K562 (cell line): ENCODE measurements around the gene KLF1. TPM values are rescaled to one million over a fixed set of nuclear protein-coding genes. Genes with fewer than 3 reads are reported as not detected.
A peak's percentile ranks its signal among the peaks of the same experiment; 100 is the strongest.

Experiments
- ATAC-seq: fragments of 200-7000 bp; cut with Tn5 transposase; 3 replicates; pipeline ENCODE4 v1.9.1; 2020; ENCODE audit warnings: moderate library complexity
- BruUV-seq: library from RNA; stranded (reverse); fragments of 400-500 nt; replicated peaks from 2 replicates; lab custom pipeline; 2021; lab: Mats Ljungman, UMichigan
- CTCF ChIA-PET: fragments of 300-600 bp; formaldehyde crosslinking; extraction: SDS; loops from one replicate; lab custom pipeline; 2021; ENCODE audit warnings: low intra/inter-chr PET ratio; lab: Yijun Ruan, JAX
- POLR2A ChIA-PET: fragments of 300-600, 350-650 bp; sonication (Branson Sonifier 250); formaldehyde crosslinking; extraction: SDS; loops from one replicate; lab custom pipeline; 2021; ENCODE audit warnings: antibody characterized with exemption, inconsistent platforms; lab: Yijun Ruan, JAX
- DNase-seq, 4 experiments: peaks; one replicate each; pipeline versions ENCODE4 v3.0.0 to v3.0.0-alpha.2; 2011 to 2018; ENCODE audit warnings: low spot score in 3 of 4, mixed read lengths in 3 of 4; ENCODE audit errors: extremely low read depth in 1 of 4
- FAIRE-seq: peaks from 2 replicates; lab custom pipeline; 2011; peaks lifted over from hg19 to GRCh38; lab: Jason Lieb, UNC
- H2AFZ ChIP-seq: 2 replicates; pipeline ENCODE4 v1.6.0; 2011; ENCODE audit warnings: low read depth, low read length, control low read depth, inconsistent platforms
- H3K27ac ChIP-seq: fragments of 200-600 bp; 3 replicates; pipeline ENCODE4 v1.8.0; 2011; ENCODE audit warnings: low read depth, mild to moderate bottlenecking, control low read depth, inconsistent platforms, low read length, moderate library complexity, mixed read lengths; ENCODE audit errors: extremely low read depth
- H3K27me3 ChIP-seq, 2 experiments: fragments of 300-600 bp in 1 of 2; 2 replicates in 1 of 2; 3 replicates in 1 of 2; pipeline versions ENCODE4 v1.6.0 to v1.8.0; 2011; ENCODE audit warnings: inconsistent platforms in 2 of 2, low read length in 2 of 2, mild to moderate bottlenecking in 1 of 2, mixed read lengths in 1 of 2, moderate library complexity in 1 of 2; ENCODE audit not compliant: control insufficient read depth in 2 of 2, insufficient read depth in 2 of 2
- H3K36me3 ChIP-seq: fragments of 300-600 bp; 3 replicates; pipeline ENCODE4 v1.8.0; 2011; ENCODE audit warnings: mild to moderate bottlenecking, low read length, inconsistent platforms; ENCODE audit not compliant: control insufficient read depth, insufficient read depth
- H3K4me1 ChIP-seq, 2 experiments: fragments of 200-600 bp in 1 of 2; replicated peaks in 1 of 2; 2 replicates in 1 of 2; 3 replicates in 1 of 2; pipeline versions ENCODE4 v1.5.1 to v1.8.0; 2011; ENCODE audit warnings: inconsistent platforms in 2 of 2, low read length in 2 of 2, mild to moderate bottlenecking in 1 of 2, mixed read lengths in 1 of 2, moderate library complexity in 1 of 2; ENCODE audit not compliant: control insufficient read depth in 2 of 2, insufficient read depth in 2 of 2
- H3K4me2 ChIP-seq: 2 replicates; pipeline ENCODE4 v1.6.1; 2011; ENCODE audit warnings: low read length, control low read depth, inconsistent platforms, mixed read lengths; ENCODE audit not compliant: insufficient read depth
- H3K4me3 ChIP-seq: fragments of 200-600 bp; sonication (generic), shearing (Covaris generic); 2 replicates; pipeline ENCODE4 v1.5.1; 2016; ENCODE audit warnings: control low read depth, inconsistent platforms
- H3K79me2 ChIP-seq: fragments of 200-600 bp; 3 replicates; pipeline ENCODE4 v1.8.0; 2011; ENCODE audit warnings: low read length, inconsistent platforms; ENCODE audit not compliant: control insufficient read depth, insufficient read depth
- H3K9ac ChIP-seq, 2 experiments: 2 replicates each; pipeline versions ENCODE4 v1.6.0 to v1.6.1; 2011; ENCODE audit warnings: low read depth in 2 of 2, low read length in 2 of 2, control low read depth in 1 of 2, inconsistent platforms in 1 of 2, mild to moderate bottlenecking in 1 of 2, mixed read lengths in 1 of 2; ENCODE audit not compliant: insufficient read depth in 1 of 2
- H3K9me1 ChIP-seq: one replicate; pipeline ENCODE4 v1.6.0; 2011; ENCODE audit warnings: inconsistent platforms, mild to moderate bottlenecking, low read length, moderate library complexity; ENCODE audit not compliant: control insufficient read depth, insufficient read depth
- H3K9me3 ChIP-seq: replicated peaks from 2 replicates; pipeline ENCODE4 v1.5.1; 2011; ENCODE audit warnings: low read depth, low read length, inconsistent platforms; ENCODE audit not compliant: control insufficient read depth, insufficient read depth
- H4K20me1 ChIP-seq: replicated peaks from 2 replicates; pipeline ENCODE4 v1.6.1; 2011; ENCODE audit warnings: low read length, inconsistent platforms, mixed read lengths; ENCODE audit not compliant: control insufficient read depth, insufficient read depth
- CBFA2T2 ChIP-seq: fragments of 450-650 bp; conservative IDR thresholded peaks from 2 replicates; pipeline ENCODE4 v1.6.1; 2017; ENCODE audit warnings: mild to moderate bottlenecking
- CHD4 ChIP-seq: fragments of 200-600 bp; sonication (generic); IDR thresholded peaks from 3 replicates; pipeline ENCODE4 v1.6.1; 2012; ENCODE audit warnings: low read depth, mild to moderate bottlenecking, mixed read lengths, low read length, inconsistent platforms; ENCODE audit not compliant: insufficient read depth, insufficient replicate concordance, poor library complexity, severe bottlenecking
- DMBX1 ChIP-seq: fragments of 250-450 bp; sonication (Bioruptor Pico); IDR thresholded peaks from 2 replicates; pipeline ENCODE4 v1.8.0; 2022; ENCODE audit warnings: inconsistent platforms, mild to moderate bottlenecking, moderate library complexity, borderline replicate concordance
- ETV1 ChIP-seq: fragments of 450-650 bp; conservative IDR thresholded peaks from 2 replicates; pipeline ENCODE4 v1.6.1; 2016; ENCODE audit warnings: missing genetic modification characterization, control low read depth, low read depth, missing compliant biosample characterization
- GMEB1 ChIP-seq: fragments of 250-450 bp; sonication (Bioruptor Pico); IDR thresholded peaks from 2 replicates; pipeline ENCODE4 v1.4.0; 2020; ENCODE audit warnings: mild to moderate bottlenecking
- PHF20 ChIP-seq: fragments of 450-650 bp; IDR thresholded peaks from 2 replicates; pipeline ENCODE4 v1.6.1; 2018; ENCODE audit not compliant: partially characterized antibody
- SRSF7 ChIP-seq: fragments of 200-400 bp; formaldehyde crosslinking; optimal IDR thresholded peaks from 2 replicates; pipeline ENCODE3; 2017; ENCODE audit warnings: mild to moderate bottlenecking, low read depth, low read length
- U2AF2 ChIP-seq: fragments of 200-400 bp; formaldehyde crosslinking; optimal IDR thresholded peaks from 2 replicates; pipeline ENCODE3; 2017; ENCODE audit warnings: low read depth, mild to moderate bottlenecking, low read length
- ZNF134 ChIP-seq: fragments of 250-450 bp; sonication (Bioruptor Pico); conservative IDR thresholded peaks from 2 replicates; pipeline ENCODE4 v1.4.0; 2020
- ZNF589 ChIP-seq: fragments of 200-800 bp; sonication (Bioruptor generic); IDR thresholded peaks from 2 replicates; pipeline ENCODE4 v1.6.1; 2016; ENCODE audit warnings: low read depth, missing genetic modification characterization, missing compliant biosample characterization
- whole genome bisulfite sequencing: fragments of 100-300 bp; shearing (Covaris generic); methylation state at CpG from one replicate; pipeline ENCODE4 v1.1.6; 2016; ENCODE audit warnings: low coverage, mixed read lengths; ENCODE audit not compliant: insufficient coverage; ENCODE audit errors: missing lambda C conversion rate; 5-methylcytosine and 5-hydroxymethylcytosine counted together
- in situ Hi-C: fragments of 300-500 bp; cut with MboI; formaldehyde crosslinking; loops from 4 replicates; pipeline ENCODE4 v1.15.0; 2018; ENCODE audit warnings: inconsistent platforms, mixed read lengths
- intact Hi-C: fragments of 100-400 bp; cut with micrococcal nuclease; formaldehyde crosslinking; loops from 2 replicates; pipeline ENCODE4 v1.14.2; 2022
- polyA plus RNA-seq, 8 experiments: library from polyadenylated mRNA; depleted of rRNA in 4 of 8; stranded (reverse) in 5 of 8; unstranded in 3 of 8; fragments of >200 nt; fragmentation: Nextera tagmentation in 2 of 8; fragmentation: Illumina TruSeq in 1 of 8; extraction: Ambion mirVana in 2 of 8; extraction: Trizol in 1 of 8; gene quantifications; 2 replicates each; pipeline versions ENCODE4 v1.2.1 to v1.2.3, GENCODE V29; 2011 to 2014; ENCODE audit warnings: inconsistent platforms in 1 of 8, missing spikeins in 1 of 8
- total RNA-seq, 7 experiments: library from RNA; depleted of rRNA in 6 of 7; stranded (reverse); fragments of >200 nt in 6 of 7; fragmentation: Illumina TruSeq in 2 of 7; extraction: Trizol in 2 of 7; gene quantifications; 2 replicates each; pipeline versions ENCODE4 v1.2.1 to v1.2.3, GENCODE V29; 2011 to 2021; ENCODE audit warnings: low replicate concordance in 1 of 7

Gene KLF1
- total and polyA plus RNA-seq, 9 of the 15 experiments (the other 6 are each of a cell fraction or from before 2014, with no cell fraction given): 8.4 to 163 (median 47.3) TPM

GRCh38 chr19:12896460-12896859 lies 9.5 kb upstream of the KLF1 start:
- no peak overlapping the region for H3K4me2 ChIP-seq
- no peak overlapping the region for H3K4me3 ChIP-seq
- peak overlapping the region in 1 of 2 experiments; percentile 54; a peak in 1 of 4 replicates for H3K9ac ChIP-seq
- H3K79me2 ChIP-seq: peaks cover 7% of the 10 kb centered on the region
- H3K27ac ChIP-seq: no peak overlapping the region
- peaks cover under 1% of the 10 kb centered on the region; the same call in 1 of the 2 replicates for H4K20me1 ChIP-seq
- ATAC-seq: no peak
- CTCF ChIA-PET: no interaction called here
- H3K9me3 ChIP-seq: no peaks in the 10 kb centered on the region
- in situ Hi-C loops (no loop called here), intact Hi-C loops (no loop called here)
- peaks cover 0 to 27% of the 10 kb centered on the region in 2 experiments; a peak in 3 of 5 replicates for H3K4me1 ChIP-seq
- POLR2A ChIA-PET: interaction anchor here (0.6 to 1.7 kb wide), 4 partner anchors 12 to 43 kb away, joined by 3 to 6 read pairs (median 3); no protein-coding TSS in a partner anchor
- no peaks in the 10 kb centered on the region for H3K9me1 ChIP-seq
- TF ChIP-seq CBFA2T2 (no peak), U2AF2 (no peak), ZNF589 (no peak), GMEB1 (CRISPR knock-in tag) (no peak), DMBX1 (CRISPR knock-in tag) (no peak), SRSF7 (no peak), ETV1 (tag) (no peak), CHD4 (no peak), ZNF134 (CRISPR knock-in tag) (no peak), PHF20 (no peak)
- FAIRE-seq: no peak
- no peak for DNase-seq
- WGBS: 97% methylated on average over 17 of the region's 17 CpGs
- H3K36me3 ChIP-seq: peaks cover 70% of the 10 kb centered on the region; the same call in 2 of the 3 replicates
- BruUV-seq: no TSS peak
- H3K27me3 ChIP-seq: no peaks in the 10 kb centered on the region
- no peak overlapping the region for H2AFZ ChIP-seq
